NCI-H2196 treated with DMSO at 0.1 percent for 48 hours (cell line): ENCODE results near the gene SEC16B.

Source experiments
- DNase-seq: peaks from one replicate; lab custom pipeline; 2025; ENCODE audit not compliant: unreplicated experiment; lab: John Stamatoyannopoulos, UW

The SEC16B gene

GRCh38 chr1:177913762-177914540 is 55.9 kb downstream of the SEC16B start:
- DNase-seq: no peak

DNA sequence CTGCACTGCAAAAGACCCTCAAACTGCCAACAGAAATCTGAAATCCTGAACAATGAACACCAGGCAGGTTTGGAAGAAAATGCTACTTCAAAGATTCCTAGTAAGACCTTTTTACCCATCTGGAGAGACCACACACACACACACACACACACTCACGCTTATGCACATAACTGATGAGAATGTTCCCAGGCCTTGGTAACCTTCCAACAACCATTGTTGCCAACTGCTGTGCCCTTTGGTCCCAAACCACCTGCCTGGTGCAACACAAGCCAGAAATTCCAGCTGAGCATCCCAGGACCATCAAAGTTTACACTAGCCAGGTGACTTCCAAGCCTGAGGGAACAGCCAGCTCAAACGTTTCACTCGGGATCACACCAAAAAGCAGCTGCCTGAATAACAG is 56.9 kb downstream of the SEC16B start:
- DNase-seq: no peak

DNA sequence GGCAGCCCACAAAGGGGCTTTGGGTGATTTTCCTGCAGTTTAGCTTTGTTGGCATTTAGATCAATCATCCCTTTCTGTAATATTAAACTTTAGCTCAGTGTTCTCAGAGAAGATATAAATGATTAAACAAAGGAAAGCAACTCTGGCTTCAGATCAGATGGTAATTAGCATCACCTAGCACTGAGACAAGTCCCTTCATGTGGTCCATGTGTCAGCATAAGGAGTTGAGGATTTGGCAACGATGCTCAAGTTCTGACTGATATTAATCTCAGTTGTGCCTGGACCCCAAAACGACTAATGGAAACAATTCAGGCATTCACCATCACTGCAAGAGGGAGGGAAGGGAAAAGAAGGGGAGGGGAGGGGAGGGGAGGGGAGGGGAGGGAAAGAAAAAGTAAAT is 60.4 kb downstream of the SEC16B start:
- DNase-seq: no peak

GRCh38 chr1:177907000-177907399 is 62.9 kb downstream of the SEC16B start:
- DNase-seq: no peak

- no peak for DNase-seq
Observed at GRCh38 chr1:177905686-177906085, 64.2 kb downstream of the SEC16B start.

- DNase-seq: no peak
Observed at GRCh38 chr1:177902266-177902665, 67.6 kb downstream of the SEC16B start.

DNA sequence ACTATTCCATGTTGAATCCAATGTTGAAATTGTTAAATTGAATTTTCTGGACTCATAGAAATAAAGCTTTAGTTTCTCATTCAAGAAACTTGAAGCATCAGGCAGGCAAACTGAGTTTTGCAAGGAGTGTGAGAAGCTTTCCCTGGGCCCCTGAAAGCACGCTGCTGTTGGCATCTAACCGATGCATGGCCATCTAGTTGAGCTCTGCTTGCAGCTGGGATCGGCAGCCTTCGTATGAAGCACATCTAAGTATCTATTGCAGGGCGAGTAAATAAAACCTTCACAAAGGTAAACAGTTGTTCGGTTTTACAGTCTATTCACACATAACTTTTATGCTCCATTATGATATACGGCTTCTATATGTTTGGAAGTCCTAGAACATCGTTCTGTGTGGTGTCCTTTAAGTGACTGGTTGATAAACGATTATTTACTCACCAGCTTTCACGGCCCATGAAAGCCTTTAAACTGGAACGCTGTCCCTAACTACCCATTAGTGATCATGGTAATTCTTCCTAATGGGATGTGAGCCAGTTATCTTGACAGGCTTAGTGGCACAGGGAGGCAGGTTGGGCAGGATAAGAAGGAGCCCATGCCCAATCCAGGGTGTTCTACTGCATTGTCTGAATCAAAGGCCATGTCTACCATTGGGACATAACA is 71.7 kb downstream of the SEC16B start:
- no peak for DNase-seq

- DNase-seq: no peak
Observed at GRCh38 chr1:177897281-177897997, 72.4 kb downstream of the SEC16B start.
